H1 (cell line): ENCODE data around the gene CORO2B. TPM values are rescaled to one million over a fixed set of nuclear protein-coding genes. Genes with fewer than 3 reads are reported as not detected.

Experiments
- CTCF ChIA-PET: fragments of 300-600 bp; sonication (Branson Sonifier 250); formaldehyde crosslinking; loops from one replicate; lab custom pipeline; 2021; ENCODE audit not compliant: partially characterized antibody; lab: Charles Lee
- POLR2A ChIA-PET: fragments of 300-600 bp; sonication (Branson Sonifier 250); formaldehyde crosslinking; loops from one replicate; lab custom pipeline; 2021; ENCODE audit warnings: inconsistent platforms; ENCODE audit not compliant: partially characterized antibody; lab: Charles Lee
- DNase-seq, 2 experiments: peaks; one replicate each; pipeline versions ENCODE4 v3.0.0 to v3.0.0-alpha.2; 2010 to 2022; ENCODE audit warnings: low spot score in 2 of 2, low read depth in 1 of 2, mixed read lengths in 1 of 2
- FAIRE-seq: peaks from 2 replicates; lab custom pipeline; 2011; peaks lifted over from hg19 to GRCh38; lab: Jason Lieb, UNC
- H2AFZ ChIP-seq: 2 replicates; pipeline ENCODE4 v1.8.1; 2012; ENCODE audit warnings: low read length, inconsistent platforms
- H2AK5ac ChIP-seq: 2 replicates; pipeline ENCODE4 v1.6.1; 2013; ENCODE audit warnings: low read depth, low read length
- H2BK120ac ChIP-seq: replicated peaks from 2 replicates; pipeline ENCODE3; 2013; ENCODE audit warnings: low read depth, low read length, inconsistent platforms
- H2BK12ac ChIP-seq: 2 replicates; pipeline ENCODE4 v1.6.1; 2013; ENCODE audit warnings: low read depth, low read length
- H2BK15ac ChIP-seq: 2 replicates; pipeline ENCODE4 v1.6.1; 2013; ENCODE audit warnings: low read length
- H2BK20ac ChIP-seq: 2 replicates; pipeline ENCODE4 v1.6.1; 2013; ENCODE audit warnings: low read length
- H2BK5ac ChIP-seq: 2 replicates; pipeline ENCODE4 v1.6.1; 2013; ENCODE audit warnings: low read depth, low read length
- H3K14ac ChIP-seq: 2 replicates; pipeline ENCODE4 v1.6.1; 2013; ENCODE audit warnings: inconsistent platforms; ENCODE audit not compliant: insufficient read length
- H3K18ac ChIP-seq: 2 replicates; pipeline ENCODE4 v1.6.1; 2013; ENCODE audit warnings: low read length; ENCODE audit errors: extremely low read depth
- H3K23ac ChIP-seq: 2 replicates; pipeline ENCODE4 v1.6.1; 2013; ENCODE audit warnings: inconsistent platforms; ENCODE audit not compliant: insufficient read length
- H3K23me2 ChIP-seq: 2 replicates; pipeline ENCODE4 v1.6.1; 2013; ENCODE audit warnings: low read depth, low read length
- H3K27ac ChIP-seq: 2 replicates; pipeline ENCODE4 v1.6.1; 2011; ENCODE audit warnings: low read depth, low read length, inconsistent platforms
- H3K27me3 ChIP-seq, 4 experiments: replicated peaks in 1 of 4; 1 replicate in 1 of 4; 2 replicates in 3 of 4; pipeline versions ENCODE4 v1.6.1 to v1.8.1; 2011 to 2013; ENCODE audit warnings: low read length in 3 of 4, mild to moderate bottlenecking in 3 of 4, inconsistent platforms in 2 of 4, mixed read lengths in 2 of 4, moderate library complexity in 1 of 4; ENCODE audit not compliant: control insufficient read depth in 3 of 4, insufficient read depth in 3 of 4; ENCODE audit errors: extremely low read depth in 1 of 4
- H3K36me3 ChIP-seq, 4 experiments: 2 replicates each; pipeline versions ENCODE4 v1.6.1 to v1.8.1; 2011 to 2013; ENCODE audit warnings: mild to moderate bottlenecking in 4 of 4, low read length in 3 of 4, moderate library complexity in 2 of 4, control low read depth in 1 of 4, inconsistent platforms in 1 of 4; ENCODE audit not compliant: insufficient read depth in 4 of 4, control insufficient read depth in 2 of 4
- H3K4ac ChIP-seq: replicated peaks from 2 replicates; pipeline ENCODE3; 2013; ENCODE audit warnings: low read length, low read depth, mixed read lengths, inconsistent platforms; ENCODE audit not compliant: insufficient read length
- H3K4me1 ChIP-seq, 4 experiments: replicated peaks in 1 of 4; 1 replicate in 1 of 4; 2 replicates in 3 of 4; pipeline versions ENCODE4 v1.6.1 to v1.8.1; 2011 to 2013; ENCODE audit warnings: low read length in 3 of 4, inconsistent platforms in 2 of 4, mixed read lengths in 1 of 4; ENCODE audit not compliant: insufficient read depth in 4 of 4, control insufficient read depth in 3 of 4
- H3K4me2 ChIP-seq, 2 experiments: 2 replicates each; pipeline versions ENCODE4 v1.6.1 to v1.8.1; 2011 to 2013; ENCODE audit warnings: low read depth in 2 of 2, low read length in 2 of 2, control low read depth in 1 of 2, inconsistent platforms in 1 of 2, mild to moderate bottlenecking in 1 of 2; ENCODE audit not compliant: insufficient read depth in 1 of 2
- H3K4me3 ChIP-seq, 4 experiments: fragments of 200-600, 300-600 bp in 1 of 4; sonication (generic), shearing (Covaris generic), sonication (Bioruptor Twin) in 1 of 4; 2 replicates each; pipeline versions ENCODE4 v1.5.1 to v1.8.1; 2011 to 2016; ENCODE audit warnings: low read length in 4 of 4, low read depth in 3 of 4, control low read depth in 2 of 4, inconsistent platforms in 2 of 4, mild to moderate bottlenecking in 2 of 4, mixed read lengths in 1 of 4, moderate library complexity in 1 of 4; ENCODE audit not compliant: insufficient read depth in 2 of 4; ENCODE audit errors: extremely low read depth in 1 of 4
- H3K56ac ChIP-seq: replicated peaks from 2 replicates; pipeline ENCODE3; 2013; ENCODE audit warnings: low read depth, mild to moderate bottlenecking, mixed read lengths, low read length, inconsistent platforms; ENCODE audit not compliant: insufficient read length
- H3K79me1 ChIP-seq: 2 replicates; pipeline ENCODE4 v1.6.1; 2013; ENCODE audit warnings: low read depth, low read length, control low read depth
- H3K79me2 ChIP-seq, 2 experiments: 2 replicates each; pipeline versions ENCODE4 v1.6.1 to v1.8.1; 2012 to 2013; ENCODE audit warnings: low read length in 2 of 2, mild to moderate bottlenecking in 2 of 2, inconsistent platforms in 1 of 2; ENCODE audit not compliant: insufficient read depth in 2 of 2, control insufficient read depth in 1 of 2
- H3K9ac ChIP-seq, 4 experiments: replicated peaks in 1 of 4; 1 replicate in 1 of 4; 2 replicates in 3 of 4; pipeline versions ENCODE4 v1.6.1 to v1.8.1; 2011 to 2013; ENCODE audit warnings: low read depth in 3 of 4, low read length in 3 of 4, control low read depth in 2 of 4, mild to moderate bottlenecking in 2 of 4, moderate library complexity in 2 of 4, inconsistent platforms in 1 of 4; ENCODE audit errors: extremely low read depth in 1 of 4
- H3K9me3 ChIP-seq, 2 experiments: 2 replicates each; pipeline versions ENCODE4 v1.6.1 to v1.8.1; 2012 to 2013; ENCODE audit warnings: mild to moderate bottlenecking in 2 of 2, moderate library complexity in 2 of 2, control low read depth in 1 of 2, inconsistent platforms in 1 of 2, low read depth in 1 of 2, low read length in 1 of 2, mixed read lengths in 1 of 2; ENCODE audit not compliant: insufficient read depth in 2 of 2
- H4K20me1 ChIP-seq, 2 experiments: replicated peaks in 1 of 2; 2 replicates each; pipeline versions ENCODE3 to v1.8.1; 2011 to 2013; ENCODE audit warnings: inconsistent platforms in 2 of 2, low read length in 2 of 2, mild to moderate bottlenecking in 1 of 2; ENCODE audit not compliant: insufficient read depth in 2 of 2, control insufficient read depth in 1 of 2
- H4K5ac ChIP-seq: 2 replicates; pipeline ENCODE4 v1.6.1; 2013; ENCODE audit warnings: low read length, low read depth, mixed read lengths, inconsistent platforms; ENCODE audit not compliant: insufficient read length
- H4K8ac ChIP-seq: 2 replicates; pipeline ENCODE4 v1.8.0; 2013; ENCODE audit warnings: mild to moderate bottlenecking, moderate library complexity, low read length, inconsistent platforms; ENCODE audit not compliant: insufficient read depth; ENCODE audit errors: extremely low read depth
- H4K91ac ChIP-seq: replicated peaks from 2 replicates; pipeline ENCODE3; 2013; ENCODE audit warnings: low read length, mixed read lengths, inconsistent platforms; ENCODE audit not compliant: insufficient read length
- BACH1 ChIP-seq: IDR thresholded peaks from 2 replicates; pipeline ENCODE4 v1.6.1; 2012; ENCODE audit warnings: low read length, improper control_type of control experiment
- CHD2 ChIP-seq: IDR thresholded peaks from 2 replicates; pipeline ENCODE4 v1.6.1; 2012; ENCODE audit warnings: low read length, improper control_type of control experiment
- CTCF ChIP-seq, 3 experiments: IDR thresholded peaks; 1 replicate in 2 of 3; 2 replicates in 1 of 3; pipeline versions ENCODE4 v1.5.1 to v1.6.1; 2011; ENCODE audit warnings: low read length in 3 of 3, mild to moderate bottlenecking in 3 of 3, inconsistent platforms in 2 of 3, low read depth in 1 of 3, moderate library complexity in 1 of 3; ENCODE audit not compliant: insufficient read depth in 1 of 3; ENCODE audit errors: control extremely low read depth in 1 of 3
- KDM5A ChIP-seq: fragments of 200-600 bp; IDR thresholded peaks from 2 replicates; pipeline ENCODE4 v1.7.1; 2012; ENCODE audit warnings: mild to moderate bottlenecking, low read length, inconsistent platforms, mixed read lengths
- MAFK ChIP-seq: IDR thresholded peaks from 2 replicates; pipeline ENCODE4 v1.6.1; 2012; ENCODE audit warnings: low read depth, mild to moderate bottlenecking, improper control_type of control experiment, low read length
- MAX ChIP-seq: IDR thresholded peaks from 2 replicates; pipeline ENCODE4 v1.6.1; 2012; ENCODE audit warnings: inconsistent platforms
- PHF8 ChIP-seq: fragments of 200-600 bp; sonication (generic); conservative IDR thresholded peaks from 2 replicates; pipeline ENCODE4 v1.7.1; 2012; ENCODE audit warnings: low read depth, mild to moderate bottlenecking, inconsistent platforms, low read length, moderate library complexity
- RFX5 ChIP-seq: IDR thresholded peaks from 2 replicates; pipeline ENCODE4 v1.6.1; 2011; ENCODE audit warnings: low read depth, low read length, improper control_type of control experiment, borderline replicate concordance
- SRF ChIP-seq: IDR thresholded peaks from 2 replicates; pipeline ENCODE4 v1.6.1; 2011; ENCODE audit warnings: mild to moderate bottlenecking, low read depth, low read length, moderate library complexity
- WGBS, 2 experiments: shearing (Covaris generic) in 1 of 2; methylation state at CpG; one replicate each; pipeline versions ENCODE4 v1.1.6 to v1.1.7; 2013 to 2015; ENCODE audit warnings: low lambda C conversion rate in 2 of 2, mixed read lengths in 2 of 2, inconsistent platforms in 1 of 2, low coverage in 1 of 2, missing lambda C conversion rate in 1 of 2; ENCODE audit not compliant: insufficient replicate concordance in 2 of 2, insufficient coverage in 1 of 2, insufficient read length in 1 of 2; ENCODE audit errors: extremely low coverage in 1 of 2, missing lambda C conversion rate in 1 of 2; 5-methylcytosine and 5-hydroxymethylcytosine counted together
- polyA plus RNA-seq, 7 experiments: library from polyadenylated mRNA; depleted of rRNA in 3 of 7; stranded (reverse) in 5 of 7; unstranded in 2 of 7; fragments of >200 nt in 5 of 7; fragments of 200-250 nt in 2 of 7; gene quantifications; 1 replicate in 5 of 7; 2 replicates in 1 of 7; 4 replicates in 1 of 7; pipeline versions ENCODE4 v1.2.1 to v1.2.3, GENCODE V29; 2011 to 2013; ENCODE audit warnings: missing spikeins in 2 of 7, mixed read lengths in 2 of 7
- total RNA-seq: library from RNA; stranded (reverse); fragmentation: NEBNext Ultra II Directional; extraction: Animal tissue kit (Norgen Biotek cat#: 25700); gene quantifications from 2 replicates; pipeline ENCODE4 v1.2.1, GENCODE V29; 2021

The CORO2B gene
- total and polyA plus RNA-seq, 2 of the 8 experiments (the other 6 are each of a cell fraction or from before 2014, with no cell fraction given), result 3.4 to 6.7 TPM

GRCh38 chr15:68584756-68585573 lies 6.2 kb downstream of the CORO2B start:
- Histone ChIP-seq H3K79me2 (no peaks in the 10 kb centered on the region; a peak in 1 of 4 replicates), H2BK15ac (no peak overlapping the region), H3K56ac (no peak overlapping the region), H3K23ac (no peak overlapping the region), H3K4ac (peak overlapping the region; percentile 17), H2BK5ac (no peak overlapping the region), H2AK5ac (no peak overlapping the region), H3K4me2 (no peak overlapping the region), H3K4me3 (no peak overlapping the region), H3K14ac (no peak overlapping the region), H3K27me3 (peaks cover 0 to 9% (median 6%) of the 10 kb centered on the region in 4 experiments; a peak in 4 of 7 replicates), H4K91ac (no peak overlapping the region), H3K27ac (no peak overlapping the region), H2BK20ac (peak overlapping the region; percentile 21; the same call in 1 of the 2 replicates), H3K23me2 (no peaks in the 10 kb centered on the region), H4K8ac (no peak overlapping the region), H4K5ac (no peak overlapping the region), H2BK12ac (no peak overlapping the region), H3K4me1 (peaks cover 0 to 16% (median 8%) of the 10 kb centered on the region in 4 experiments), H3K9ac (no peak overlapping the region), H3K9me3 (no peaks in the 10 kb centered on the region), H2AFZ (no peak overlapping the region), H2BK120ac (no peak overlapping the region), H3K18ac (no peak overlapping the region), H3K36me3 (no peaks in the 10 kb centered on the region), H3K79me1 (no peaks in the 10 kb centered on the region; the same call in 1 of the 2 replicates), H4K20me1 (no peaks in the 10 kb centered on the region)
- ChIA-PET POLR2A (interaction anchor here (1.7 kb wide), 1 partner anchor 22 kb away, joined by 3 read pairs; no protein-coding TSS in a partner anchor), CTCF (interaction anchor here (0.8 to 4.9 kb wide), 7 partner anchors 11 to 90 kb away, joined by 3 to 26 read pairs (median 3); no protein-coding TSS in a partner anchor)
- no peak for TF ChIP-seq MAFK
- TF ChIP-seq SRF, result no peak
- TF ChIP-seq BACH1, result no peak
- TF ChIP-seq PHF8, result no peak
- TF ChIP-seq KDM5A, result no peak
- TF ChIP-seq CHD2, result no peak
- TF ChIP-seq CTCF (IDR thresholded peaks at IDR 0.05; ENCODE audit: control extremely low read depth in 1 of 3, insufficient read depth in 1 of 3, low read depth in 1 of 3, low read length in 3 of 3), result no peak
- no peak for TF ChIP-seq MAX
- no peak for TF ChIP-seq RFX5
- 84% methylated on average over 12 of the region's 13 CpGs; no CpG with 5 or more reads in 1 of the 2 experiments for WGBS, 2 experiments
- FAIRE-seq (no peak), DNase-seq (no peak)
